ENCODE results near the gene ANKH. TPM values are rescaled to one million over a fixed set of nuclear protein-coding genes. Genes with fewer than 3 reads are reported as not detected.

The ANKH gene
- total RNA-seq, 1 experiment from 2014 or later: 4.7 TPM

GRCh38 chr5:14708551-14708950 lies 163.0 kb downstream of the ANKH start:
- intact Hi-C loops (cut with micrococcal nuclease; ENCODE audit: unreplicated experiment): no loop called here
- Mint-ChIP-seq H3K4me1 (ENCODE audit: low read depth, unreplicated experiment) (no peaks in the 10 kb centered on the region), H3K36me3 (ENCODE audit: insufficient read depth, unreplicated experiment) (peaks cover 58% of the 10 kb centered on the region), H3K27ac (ENCODE audit: unreplicated experiment) (no peak overlapping the region), H3K4me3 (ENCODE audit: unreplicated experiment) (no peak overlapping the region), H3K9me3 (ENCODE audit: unreplicated experiment) (no peaks in the 10 kb centered on the region), H3K27me3 (ENCODE audit: insufficient read depth, unreplicated experiment) (no peaks in the 10 kb centered on the region)
- Histone ChIP-seq H3K36me3 (ENCODE audit: control insufficient read depth, insufficient read depth, low read length) (no peaks in the 10 kb centered on the region; the same call in 1 of the 2 replicates), H3K9me3 (no peaks in the 10 kb centered on the region), H3K4me3 (ENCODE audit: low read depth, low read length) (no peak overlapping the region), H3K4me1 (no peaks in the 10 kb centered on the region), H3K27me3 (replicated peaks; ENCODE audit: control insufficient read depth, insufficient read depth, low read length) (no peaks in the 10 kb centered on the region)
- no peak for DNase-seq
- TF ChIP-seq, protein P1, sequence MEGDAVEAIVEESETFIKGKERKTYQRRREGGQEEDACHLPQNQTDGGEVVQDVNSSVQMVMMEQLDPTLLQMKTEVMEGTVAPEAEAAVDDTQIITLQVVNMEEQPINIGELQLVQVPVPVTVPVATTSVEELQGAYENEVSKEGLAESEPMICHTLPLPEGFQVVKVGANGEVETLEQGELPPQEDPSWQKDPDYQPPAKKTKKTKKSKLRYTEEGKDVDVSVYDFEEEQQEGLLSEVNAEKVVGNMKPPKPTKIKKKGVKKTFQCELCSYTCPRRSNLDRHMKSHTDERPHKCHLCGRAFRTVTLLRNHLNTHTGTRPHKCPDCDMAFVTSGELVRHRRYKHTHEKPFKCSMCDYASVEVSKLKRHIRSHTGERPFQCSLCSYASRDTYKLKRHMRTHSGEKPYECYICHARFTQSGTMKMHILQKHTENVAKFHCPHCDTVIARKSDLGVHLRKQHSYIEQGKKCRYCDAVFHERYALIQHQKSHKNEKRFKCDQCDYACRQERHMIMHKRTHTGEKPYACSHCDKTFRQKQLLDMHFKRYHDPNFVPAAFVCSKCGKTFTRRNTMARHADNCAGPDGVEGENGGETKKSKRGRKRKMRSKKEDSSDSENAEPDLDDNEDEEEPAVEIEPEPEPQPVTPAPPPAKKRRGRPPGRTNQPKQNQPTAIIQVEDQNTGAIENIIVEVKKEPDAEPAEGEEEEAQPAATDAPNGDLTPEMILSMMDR (IDR thresholded peaks at IDR 0.05; ENCODE audit: insufficient read depth in 1 of 2, low read depth in 1 of 2, low read length in 1 of 2, severe bottlenecking in 1 of 2, unreplicated experiment in 1 of 2): no peak
- CTCF ChIA-PET: no interaction called here
- no TSS peak for BruUV-seq (replicated peaks)
- POLR2A ChIA-PET: no interaction called here

GRCh38 chr5:14707811-14708390 lies 163.7 kb downstream of the ANKH start:
- H3K36me3 Mint-ChIP-seq (ENCODE audit: insufficient read depth, unreplicated experiment): peaks cover 58% of the 10 kb centered on the region
- Histone ChIP-seq H3K4me3 (ENCODE audit: low read depth, low read length) (no peak overlapping the region), H3K36me3 (ENCODE audit: control insufficient read depth, insufficient read depth, low read length) (no peaks in the 10 kb centered on the region; the same call in 1 of the 2 replicates), H3K27me3 (replicated peaks; ENCODE audit: control insufficient read depth, insufficient read depth, low read length) (no peaks in the 10 kb centered on the region), H3K4me1 (no peaks in the 10 kb centered on the region), H3K9me3 (no peaks in the 10 kb centered on the region)
- DNase-seq: no peak
- H3K4me1 Mint-ChIP-seq (ENCODE audit: low read depth, unreplicated experiment): no peaks in the 10 kb centered on the region
- H3K4me3 Mint-ChIP-seq (ENCODE audit: unreplicated experiment): no peak overlapping the region
- intact Hi-C loops (cut with micrococcal nuclease; ENCODE audit: unreplicated experiment): no loop called here
- H3K9me3 Mint-ChIP-seq (ENCODE audit: unreplicated experiment): no peaks in the 10 kb centered on the region
- H3K27me3 Mint-ChIP-seq (ENCODE audit: insufficient read depth, unreplicated experiment): no peaks in the 10 kb centered on the region
- ChIA-PET POLR2A (no interaction called here), CTCF (interaction anchor here (0.6 kb wide), 1 partner anchor 10 kb away, joined by 3 read pairs; no protein-coding TSS in a partner anchor)
- TF ChIP-seq, protein P1 (IDR thresholded peaks at IDR 0.05; ENCODE audit: insufficient read depth in 1 of 2, low read depth in 1 of 2, low read length in 1 of 2, severe bottlenecking in 1 of 2, unreplicated experiment in 1 of 2): no peak
- no TSS peak for BruUV-seq (replicated peaks)
- H3K27ac Mint-ChIP-seq (ENCODE audit: unreplicated experiment): no peak overlapping the region

DNA sequence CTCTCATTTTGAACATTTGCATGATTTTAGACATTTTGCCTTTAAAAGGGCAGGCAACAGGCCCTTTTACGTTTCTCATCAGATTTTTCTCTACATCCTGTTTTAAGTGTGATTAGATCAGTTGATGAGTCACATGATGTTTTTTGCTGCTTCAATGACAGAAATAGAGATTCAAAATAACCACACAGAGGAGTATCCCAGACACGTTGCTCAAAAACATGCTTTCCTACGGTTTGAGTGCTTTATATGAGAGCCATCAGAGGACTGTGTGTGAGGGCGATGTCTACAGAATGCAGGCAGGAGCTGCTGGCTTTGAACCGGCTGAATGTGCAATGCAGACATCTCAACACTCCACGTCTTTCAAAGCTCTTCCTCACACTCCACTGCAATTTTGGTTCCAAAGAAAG lies 165.0 kb downstream of the ANKH start:
- no peaks in the 10 kb centered on the region for H3K4me1 ChIP-seq
- no peak overlapping the region for H3K4me3 Mint-ChIP-seq (ENCODE audit: unreplicated experiment)
- no peaks in the 10 kb centered on the region for H3K9me3 Mint-ChIP-seq (ENCODE audit: unreplicated experiment)
- H3K36me3 Mint-ChIP-seq (ENCODE audit: insufficient read depth, unreplicated experiment): peaks cover 65% of the 10 kb centered on the region
- no peak overlapping the region for H3K4me3 ChIP-seq (ENCODE audit: low read depth, low read length)
- no peak for DNase-seq
- no peaks in the 10 kb centered on the region for H3K9me3 ChIP-seq
- H3K27me3 Mint-ChIP-seq (ENCODE audit: insufficient read depth, unreplicated experiment): no peaks in the 10 kb centered on the region
- BruUV-seq (replicated peaks): no TSS peak
- no peak overlapping the region for H3K27ac Mint-ChIP-seq (ENCODE audit: unreplicated experiment)
- H3K4me1 Mint-ChIP-seq (ENCODE audit: low read depth, unreplicated experiment): no peaks in the 10 kb centered on the region
- POLR2A ChIA-PET: no interaction called here
- H3K36me3 ChIP-seq (ENCODE audit: control insufficient read depth, insufficient read depth, low read length): no peaks in the 10 kb centered on the region; the same call in 1 of the 2 replicates
- CTCF ChIA-PET: no interaction called here
- TF ChIP-seq, protein P1 (IDR thresholded peaks at IDR 0.05; ENCODE audit: insufficient read depth in 1 of 2, low read depth in 1 of 2, low read length in 1 of 2, severe bottlenecking in 1 of 2, unreplicated experiment in 1 of 2): no peak
- H3K27me3 ChIP-seq (replicated peaks; ENCODE audit: control insufficient read depth, insufficient read depth, low read length): no peaks in the 10 kb centered on the region
- intact Hi-C loops (cut with micrococcal nuclease; ENCODE audit: unreplicated experiment): no loop called here

Data from Caco-2 (cell line).